ENCODE results near the gene ADIG.
"Not testable (repeated sequence)": the region's sequence is repeated elsewhere in the genome, so short reads cannot be mapped to it uniquely, and the experiment has no call there.

Gene ADIG

GRCh38 chr20:38579219-38579910 lies 1.6 kb upstream of the ADIG start:
- DNase-seq, result no peak

GRCh38 chr20:38579921-38580320 lies 1.1 kb upstream of the ADIG start:
- no peak for DNase-seq

DNA sequence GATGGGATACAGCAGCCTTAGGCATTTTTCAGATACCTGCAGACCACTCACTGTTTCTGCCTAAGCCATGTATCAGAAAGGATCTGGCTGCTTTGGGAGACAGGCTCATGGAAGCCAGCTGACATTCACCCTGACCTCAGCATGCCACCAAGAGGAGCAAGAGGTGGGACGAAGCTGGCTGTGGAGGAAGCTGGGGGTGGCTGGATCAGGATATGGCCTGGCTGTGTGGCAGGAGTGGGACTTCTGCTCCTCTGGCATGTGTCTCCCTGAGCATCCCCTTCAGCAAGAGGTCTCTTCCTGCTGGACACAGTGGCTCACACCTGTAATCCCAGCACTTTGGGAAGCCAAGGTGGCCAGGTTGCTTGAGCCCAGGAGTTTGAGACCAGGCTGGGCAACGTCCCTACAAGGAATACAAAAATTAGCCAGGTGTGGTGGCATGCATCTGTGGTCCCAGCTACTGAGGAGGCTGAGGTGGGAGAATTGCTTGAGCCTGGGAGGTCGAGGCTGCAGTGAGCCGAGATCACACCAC lies 897 bp downstream of the ADIG start:
- DNase-seq, result no peak

- DNase-seq, result no peak
These were observed 2.3 kb downstream of the ADIG start for GRCh38 chr20:38583306-38583705.

GRCh38 chr20:38584099-38584763 lies 3.2 kb downstream of the ADIG start:
- DNase-seq, result no peak

DNA sequence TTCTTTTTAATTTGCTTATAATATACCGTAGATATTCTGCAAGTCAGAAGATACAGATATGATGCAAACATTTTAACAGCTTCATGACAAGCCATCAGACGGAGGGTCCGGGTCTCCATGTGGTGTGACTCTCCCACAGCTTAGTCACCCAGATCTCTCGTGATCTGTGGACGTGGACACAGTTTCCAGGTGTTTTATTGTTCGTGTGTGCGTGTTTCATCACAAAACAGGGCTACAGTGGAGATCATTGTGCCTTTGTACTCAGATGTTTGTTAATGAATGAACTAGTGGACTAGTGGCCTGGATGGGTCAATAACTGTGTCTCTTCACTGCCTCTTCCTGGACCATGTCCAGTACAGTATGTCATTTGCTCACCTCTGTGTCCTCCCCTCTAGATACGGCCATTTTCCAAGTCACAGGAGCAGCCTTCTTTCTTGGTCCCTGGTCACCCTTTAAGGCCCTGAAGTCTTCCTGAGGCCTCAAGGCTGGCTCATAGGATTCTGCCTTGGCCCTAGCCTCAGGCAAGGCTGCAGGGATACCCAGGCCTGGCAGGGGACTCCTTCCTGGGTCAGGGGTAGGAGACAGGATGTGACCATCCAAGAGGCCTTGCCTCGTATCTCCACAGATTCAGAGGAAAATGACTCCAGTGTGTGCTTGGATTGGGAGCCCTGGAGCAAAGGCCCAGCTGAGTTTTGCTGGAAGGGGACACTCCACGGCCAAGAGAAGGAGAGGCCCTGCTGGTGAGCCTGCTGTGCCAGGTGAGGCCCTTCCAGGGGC lies 4.6 kb downstream of the ADIG start:
- no peak for DNase-seq

- DNase-seq, result no peak
These were observed 5.2 kb downstream of the ADIG start for GRCh38 chr20:38586181-38586525.

DNA sequence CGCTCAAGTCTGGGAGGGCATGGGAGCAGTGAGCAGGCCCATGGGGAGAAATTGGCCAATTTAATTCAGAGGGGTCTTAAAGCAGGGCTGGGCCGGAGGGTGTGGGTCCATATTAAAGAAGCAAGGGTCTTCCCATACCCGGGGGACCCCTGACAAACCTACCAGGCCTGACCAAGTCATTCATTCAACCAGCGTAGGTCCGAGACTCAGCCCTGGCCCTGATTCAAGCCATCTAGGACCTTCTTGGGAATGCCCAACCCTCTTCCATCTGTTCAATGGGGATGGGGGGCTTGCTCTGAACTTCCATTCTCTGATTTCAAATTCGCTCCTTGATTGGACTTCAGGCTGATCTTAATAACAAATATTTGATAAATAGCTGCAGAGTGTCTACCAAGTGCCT lies 7.3 kb downstream of the ADIG start:
- no peak for DNase-seq

DNA sequence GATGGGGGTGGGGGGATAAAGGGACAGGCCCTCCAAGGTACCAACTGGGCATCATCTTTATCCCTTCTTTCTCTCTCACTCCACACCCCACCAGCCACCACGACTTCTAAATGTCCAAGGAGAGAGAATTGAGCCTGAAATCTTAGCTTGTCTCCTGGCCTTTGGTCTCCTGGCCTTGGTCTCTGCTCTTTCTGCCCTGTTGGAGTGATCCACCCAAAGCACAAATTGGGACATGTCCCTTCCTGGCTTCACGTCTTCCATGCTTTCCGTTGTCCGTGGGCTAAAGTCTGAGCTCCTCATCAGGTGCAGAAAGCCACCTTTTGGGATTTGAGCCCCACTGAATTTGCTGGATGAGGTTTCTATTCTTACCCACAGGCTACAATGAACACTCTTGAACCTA lies 8.4 kb downstream of the ADIG start:
- no peak for DNase-seq

DNA sequence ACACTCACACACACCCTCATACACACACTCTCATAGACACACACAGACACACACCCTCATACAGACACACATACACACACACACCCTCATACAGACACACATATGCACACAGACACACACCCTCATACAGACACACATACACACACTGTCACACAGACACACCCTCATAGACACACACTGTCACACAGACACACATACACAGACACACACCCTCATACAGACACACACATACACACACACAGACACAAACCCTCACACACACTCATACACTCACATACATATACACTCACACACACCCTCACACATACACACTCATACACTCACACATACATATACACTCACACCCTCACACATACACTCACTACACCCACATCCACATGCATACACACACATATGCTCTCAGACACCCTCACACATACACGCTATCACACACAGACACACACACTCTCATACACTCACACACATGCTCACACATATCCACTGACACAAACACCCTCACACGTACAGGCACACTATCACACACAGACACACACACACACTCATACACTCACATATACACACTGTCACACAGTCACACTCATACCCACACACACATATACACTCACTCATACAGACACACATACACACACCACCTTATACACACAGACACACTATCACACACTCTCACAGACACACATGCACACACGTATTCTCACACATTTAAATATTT lies 9.1 kb downstream of the ADIG start:
- no peak for DNase-seq

DNA sequence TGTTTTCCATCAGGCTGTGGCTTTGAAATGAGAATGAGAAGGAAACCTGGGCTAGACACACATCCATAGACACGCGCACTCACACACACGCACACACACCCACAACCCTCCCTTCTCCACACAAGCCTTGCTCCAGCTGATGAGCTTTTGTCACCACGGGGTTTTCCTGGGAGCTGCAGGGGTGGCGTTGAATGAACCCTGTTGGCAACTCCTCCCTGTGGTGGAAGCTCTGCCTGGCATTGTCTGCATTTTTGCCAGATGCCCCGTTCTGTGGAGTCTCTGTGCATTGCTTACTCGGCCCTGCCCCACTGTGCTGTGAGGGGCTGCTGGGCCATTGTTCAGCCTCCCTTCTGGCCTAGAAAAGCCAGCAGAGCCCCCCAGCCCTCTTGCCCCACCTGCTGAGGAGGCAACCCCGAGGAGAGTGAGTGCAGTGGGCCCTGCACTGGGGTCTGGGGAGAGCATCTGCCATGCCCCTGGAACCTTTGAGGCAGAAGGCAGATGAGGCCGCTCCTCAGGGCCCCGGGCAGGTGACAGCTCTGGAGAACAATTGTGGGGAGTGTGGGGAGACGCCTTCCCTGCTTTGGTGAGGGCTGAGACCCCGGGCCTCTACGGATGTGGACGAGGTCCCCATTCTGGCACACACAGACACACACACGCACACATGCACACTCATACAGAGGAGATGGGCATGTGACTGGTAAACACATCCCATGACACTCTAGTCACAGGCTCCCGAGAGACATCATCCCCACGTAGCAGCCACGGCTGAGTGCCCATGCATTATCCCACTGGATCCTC lies 9.9 kb downstream of the ADIG start:
- peak; percentile 20 for DNase-seq

GRCh38 chr20:38591474-38592410 lies 10.7 kb downstream of the ADIG start:
- no peak for DNase-seq

DNA sequence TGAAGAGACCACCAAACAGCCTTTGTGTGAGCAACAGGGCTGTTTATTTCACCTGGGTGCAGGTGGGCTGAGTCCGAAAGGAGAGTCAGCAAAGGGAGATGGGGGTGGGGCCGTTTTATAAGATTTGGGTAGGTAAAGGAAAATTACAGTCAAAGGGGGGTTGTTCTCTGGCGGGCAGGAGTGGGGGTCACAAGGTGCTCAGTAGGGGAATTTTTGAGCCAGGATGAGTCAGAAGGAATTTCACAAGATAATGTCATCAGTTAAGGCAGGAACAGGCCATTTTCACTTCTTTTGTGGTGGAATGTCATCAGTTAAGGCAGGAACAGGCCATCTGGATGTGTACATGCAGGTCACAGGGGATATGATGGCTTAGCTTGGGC lies 11.4 kb downstream of the ADIG start:
- DNase-seq, result peak; percentile 22

DNA sequence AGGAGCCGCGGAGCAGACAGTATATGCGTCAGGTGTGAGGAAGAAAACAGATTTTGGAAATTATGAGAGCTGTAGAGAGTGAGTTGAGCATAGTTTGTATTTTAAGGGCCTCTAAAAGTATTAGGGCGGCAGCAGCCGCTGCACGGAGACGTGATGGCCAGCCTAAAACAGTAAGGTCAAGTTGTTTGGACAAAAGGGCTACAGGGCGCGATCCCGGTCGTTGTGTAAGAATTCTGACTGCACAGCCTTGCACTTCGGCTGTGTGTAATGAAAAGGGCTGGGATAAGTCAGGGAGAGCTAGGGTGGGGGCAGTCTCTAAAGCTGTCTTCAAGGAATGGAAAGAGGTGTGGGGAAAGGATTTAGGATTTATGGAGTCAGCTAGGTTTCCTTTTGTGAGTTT lies 13.3 kb downstream of the ADIG start:
- not testable (repeated sequence) for DNase-seq

DNA sequence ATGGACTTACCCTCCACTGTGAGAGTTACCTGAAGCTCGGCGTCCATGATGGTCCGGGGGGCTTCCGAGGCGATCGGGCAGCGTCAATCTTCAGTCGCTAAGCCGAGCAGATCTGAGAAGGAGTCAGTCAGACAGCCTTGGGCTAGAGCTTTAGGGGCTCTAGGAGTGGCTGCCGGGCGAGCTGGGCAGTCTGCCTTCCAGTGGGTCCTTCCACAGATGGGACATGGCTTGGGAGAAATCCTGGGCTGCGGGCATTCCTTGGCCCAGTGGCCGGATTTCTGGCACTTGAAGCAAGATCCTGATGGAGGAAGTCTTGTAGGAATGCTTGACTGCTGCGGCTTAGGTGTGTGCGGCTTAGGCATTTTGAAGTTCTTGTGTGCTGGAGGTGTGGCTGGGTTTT lies 14.9 kb downstream of the ADIG start:
- not testable (repeated sequence) for DNase-seq

GRCh38 chr20:38599410-38599882 lies 18.4 kb downstream of the ADIG start:
- no peak for DNase-seq

GRCh38 chr20:38600057-38600456 lies 19.1 kb downstream of the ADIG start:
- DNase-seq, result no peak

DNA sequence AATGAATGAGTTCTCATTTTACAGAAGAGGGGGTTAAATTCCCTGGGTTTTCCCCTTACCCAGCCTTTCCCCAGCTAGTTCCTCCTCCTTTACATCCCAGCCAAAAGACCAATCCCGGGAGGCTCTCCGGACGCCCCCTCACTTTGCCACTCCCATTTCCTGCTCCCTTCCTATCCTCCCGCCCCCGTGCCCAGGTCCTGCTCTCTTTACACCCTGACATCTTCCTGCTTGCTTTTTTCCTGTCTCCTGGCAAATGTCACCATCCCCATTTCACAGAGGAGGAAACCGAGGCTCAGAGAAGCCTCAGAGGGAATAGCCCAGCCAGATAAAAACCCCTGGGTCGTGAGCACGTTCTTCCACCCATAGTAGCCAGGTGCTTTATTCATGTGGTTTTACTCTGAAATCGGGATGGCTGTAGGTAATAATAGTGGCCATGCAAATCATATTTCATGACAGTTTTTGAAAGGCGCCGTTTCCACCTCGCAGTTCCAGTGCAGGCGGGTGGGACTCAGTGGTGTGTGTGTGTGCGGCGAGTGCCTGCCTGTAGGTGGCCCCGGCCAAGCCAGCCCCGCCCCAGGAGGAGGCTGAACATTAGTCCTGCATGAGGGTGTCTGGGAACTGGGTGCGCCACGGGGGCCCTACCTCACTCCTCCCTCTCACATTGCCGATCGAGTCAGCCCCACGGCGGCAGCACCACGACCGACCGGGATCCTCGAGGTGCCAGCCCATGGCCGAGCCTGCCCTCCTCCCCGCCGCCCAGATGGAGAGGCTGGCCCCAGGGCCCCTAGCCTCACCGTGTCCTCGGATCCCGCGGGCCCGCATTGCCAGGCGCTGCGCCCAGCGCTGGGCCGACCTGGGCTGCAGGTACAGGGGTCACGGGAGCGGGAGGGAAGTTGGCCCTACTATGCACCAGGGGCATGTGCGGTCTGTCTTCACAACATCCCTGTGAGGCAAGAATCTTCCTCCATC lies 20.5 kb downstream of the ADIG start, which contains the start of gene ARHGAP40:
TSS of gene ARHGAP40 (plus strand) at position 594 of the 969 bp plus-strand sequence.
- peak; percentile 32 for DNase-seq

DNA sequence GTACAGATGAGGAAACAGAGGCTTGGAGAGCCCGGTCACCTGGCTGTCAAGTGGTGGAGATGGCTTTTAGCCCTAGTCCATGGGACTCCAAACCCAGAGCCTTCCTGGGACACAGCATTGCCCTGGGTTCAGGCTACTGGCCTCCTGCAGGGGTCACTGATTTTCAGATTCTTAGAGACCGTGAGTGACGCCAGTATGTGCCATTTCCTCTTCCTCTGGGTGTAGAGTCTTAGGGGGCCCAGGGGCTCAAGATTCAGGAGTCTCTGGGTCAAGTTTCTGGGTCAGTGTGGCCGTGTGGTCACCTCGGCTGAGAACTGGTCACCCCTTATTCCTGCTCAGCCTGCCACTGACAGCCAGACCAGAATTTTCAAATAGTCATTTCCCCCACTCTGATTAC lies 21.2 kb downstream of the ADIG start:
- DNase-seq, result peak; percentile 1

DNA sequence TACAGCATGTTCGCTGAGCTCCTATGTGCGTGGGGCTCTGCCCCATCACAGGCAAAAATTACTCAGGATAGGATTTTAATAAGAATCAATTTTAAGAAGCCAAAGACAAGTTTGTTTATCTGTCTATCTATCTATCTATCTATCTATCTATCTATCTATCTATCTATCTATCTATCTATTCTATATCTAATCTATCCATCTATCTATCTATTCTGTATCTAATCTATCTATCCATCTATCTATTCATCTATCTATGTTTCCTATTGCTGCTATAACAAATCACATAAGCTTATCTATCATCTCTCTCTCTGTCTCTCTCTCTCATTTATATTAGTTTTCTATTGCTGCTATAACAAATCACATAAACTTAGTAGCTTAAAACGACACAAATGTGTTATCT lies 22.3 kb downstream of the ADIG start:
- DNase-seq, result no peak
